Trophoblast cell (in vitro differentiated cells and primary cell): ENCODE results near the gene TK2.
"Not testable (repeated sequence)": the region's sequence is repeated elsewhere in the genome, so short reads cannot be mapped to it uniquely, and the experiment has no call there.

Source experiments
- DNase-seq, 2 donors: peaks; one replicate each; pipeline ENCODE4 v3.0.0-alpha.2; 2016
- H2AFZ ChIP-seq: 2 replicates; pipeline ENCODE4 v1.6.1; 2013; ENCODE audit warnings: low read length, moderate library complexity, mild to moderate bottlenecking; ENCODE audit not compliant: insufficient read depth, poor library complexity
- H2AK5ac ChIP-seq: 2 replicates; pipeline ENCODE4 v1.6.1; 2013; ENCODE audit warnings: mild to moderate bottlenecking, low read length
- H2BK120ac ChIP-seq: 2 replicates; pipeline ENCODE4 v1.6.1; 2013; ENCODE audit warnings: low read length, mild to moderate bottlenecking, moderate library complexity; ENCODE audit not compliant: insufficient read depth, poor library complexity
- H2BK12ac ChIP-seq: 2 replicates; pipeline ENCODE4 v1.6.1; 2013; ENCODE audit warnings: mild to moderate bottlenecking, low read length, moderate library complexity
- H2BK5ac ChIP-seq: 2 replicates; pipeline ENCODE4 v1.6.1; 2013; ENCODE audit warnings: low read length, low read depth, moderate library complexity, mild to moderate bottlenecking; ENCODE audit not compliant: poor library complexity
- H3K14ac ChIP-seq: 2 replicates; pipeline ENCODE4 v1.6.1; 2013; ENCODE audit warnings: mild to moderate bottlenecking, low read length
- H3K18ac ChIP-seq: 2 replicates; pipeline ENCODE4 v1.6.1; 2013; ENCODE audit warnings: mild to moderate bottlenecking, low read length
- H3K23ac ChIP-seq: 2 replicates; pipeline ENCODE4 v1.6.1; 2013; ENCODE audit warnings: low read length
- H3K27ac ChIP-seq: 2 replicates; pipeline ENCODE4 v1.5.1; 2013; ENCODE audit warnings: low read depth, mild to moderate bottlenecking, inconsistent platforms, low read length, moderate library complexity
- H3K27me3 ChIP-seq: 2 replicates; pipeline ENCODE4 v1.6.1; 2013; ENCODE audit warnings: inconsistent platforms, mild to moderate bottlenecking, low read length, moderate library complexity; ENCODE audit not compliant: insufficient read depth
- H3K36me3 ChIP-seq, 2 experiments: 1 replicate in 1 of 2; 2 replicates in 1 of 2; pipeline ENCODE4 v1.6.1; 2013; ENCODE audit warnings: low read length in 2 of 2, mild to moderate bottlenecking in 2 of 2, moderate library complexity in 1 of 2; ENCODE audit not compliant: insufficient read depth in 2 of 2, control insufficient read depth in 1 of 2
- H3K4ac ChIP-seq: 2 replicates; pipeline ENCODE4 v1.6.1; 2013; ENCODE audit warnings: low read depth, mild to moderate bottlenecking, low read length, moderate library complexity
- H3K4me1 ChIP-seq, 2 experiments: 1 replicate in 1 of 2; 2 replicates in 1 of 2; pipeline ENCODE4 v1.6.1; 2013; ENCODE audit warnings: low read length in 2 of 2, mild to moderate bottlenecking in 2 of 2, moderate library complexity in 1 of 2; ENCODE audit not compliant: insufficient read depth in 2 of 2, control insufficient read depth in 1 of 2
- H3K4me2 ChIP-seq: 2 replicates; pipeline ENCODE4 v1.6.1; 2013; ENCODE audit warnings: inconsistent platforms, mild to moderate bottlenecking, low read length, moderate library complexity
- H3K4me3 ChIP-seq: 2 replicates; pipeline ENCODE4 v1.5.1; 2013; ENCODE audit warnings: mild to moderate bottlenecking, low read depth, low read length, inconsistent platforms
- H3K79me1 ChIP-seq: one replicate; pipeline ENCODE4 v1.6.1; 2013; ENCODE audit warnings: low read length
- H3K79me2 ChIP-seq: 2 replicates; pipeline ENCODE4 v1.6.1; 2013; ENCODE audit warnings: low read length, mild to moderate bottlenecking; ENCODE audit not compliant: control insufficient read depth, insufficient read depth, poor library complexity
- H3K9ac ChIP-seq: 2 replicates; pipeline ENCODE4 v1.6.1; 2013; ENCODE audit warnings: mild to moderate bottlenecking, low read length
- H3K9me3 ChIP-seq: 2 replicates; pipeline ENCODE4 v1.6.1; 2013; ENCODE audit warnings: low read depth, mild to moderate bottlenecking, control low read depth, inconsistent platforms, low read length; ENCODE audit not compliant: insufficient read depth
- H4K12ac ChIP-seq: 2 replicates; pipeline ENCODE4 v1.6.1; 2013; ENCODE audit warnings: low read depth, mild to moderate bottlenecking, low read length, moderate library complexity
- H4K8ac ChIP-seq: 2 replicates; pipeline ENCODE4 v1.6.1; 2013; ENCODE audit warnings: low read depth, mild to moderate bottlenecking, low read length, moderate library complexity
- H4K91ac ChIP-seq: one replicate; pipeline ENCODE4 v1.6.1; 2013; ENCODE audit warnings: low read depth, mild to moderate bottlenecking, low read length, moderate library complexity
- WGBS: extraction: QIAGEN DNeasy Blood & Tissue Kit; methylation state at CpG from one replicate; pipeline ENCODE4 v1.1.7; 2013; ENCODE audit warnings: missing lambda C conversion rate; ENCODE audit not compliant: insufficient read length, insufficient coverage; ENCODE audit errors: extremely low coverage; 5-methylcytosine and 5-hydroxymethylcytosine counted together

Gene TK2

GRCh38 chr16:66514391-66514790 is 35.5 kb downstream of the TK2 start:
- H2BK5ac ChIP-seq, H2BK12ac ChIP-seq, H4K91ac ChIP-seq, DNase-seq, H3K18ac ChIP-seq, H3K4me2 ChIP-seq, H3K9ac ChIP-seq, H2BK120ac ChIP-seq, H3K14ac ChIP-seq, H3K36me3 ChIP-seq, H3K79me2 ChIP-seq, H4K8ac ChIP-seq, H3K27me3 ChIP-seq, H3K23ac ChIP-seq, H2AFZ ChIP-seq, H3K4me3 ChIP-seq, H4K12ac ChIP-seq, H3K4ac ChIP-seq, H3K9me3 ChIP-seq, H3K27ac ChIP-seq, H2AK5ac ChIP-seq: not testable (repeated sequence)
- Histone ChIP-seq H3K4me1 (peaks cover 30 to 31% of the 10 kb centered on the region in 2 experiments), H3K79me1 (peaks cover 13% of the 10 kb centered on the region)
- no CpG with 5 or more reads among the region's 17 CpGs for WGBS

GRCh38 chr16:66513111-66513723 is 36.7 kb downstream of the TK2 start:
- Histone ChIP-seq H3K4ac (no peak overlapping the region), H3K36me3 (no peaks in the 10 kb centered on the region), H3K4me1 (peaks cover 30 to 32% of the 10 kb centered on the region in 2 experiments), H2BK12ac (no peak overlapping the region), H3K18ac (no peak overlapping the region), H3K79me2 (peaks cover 2% of the 10 kb centered on the region), H2BK120ac (peak overlapping the region; percentile 45), H2AFZ (no peak overlapping the region), H3K79me1 (peaks cover 13% of the 10 kb centered on the region), H3K9ac (no peak overlapping the region), H3K4me3 (no peak overlapping the region), H3K27ac (no peak overlapping the region), H3K4me2 (no peak overlapping the region), H4K91ac (no peak overlapping the region), H3K9me3 (peaks cover 2% of the 10 kb centered on the region), H4K12ac (no peak overlapping the region), H3K27me3 (no peaks in the 10 kb centered on the region), H3K14ac (no peak overlapping the region), H2BK5ac (no peak overlapping the region), H3K23ac (no peak overlapping the region), H4K8ac (no peak overlapping the region), H2AK5ac (peak overlapping the region; percentile 38)
- WGBS: no CpG with 5 or more reads among the region's 8 CpGs
- peak; percentile 86 to 95 for DNase-seq

- peak overlapping the region; percentile 36 for H3K27ac ChIP-seq
- no peak overlapping the region for H3K4me2 ChIP-seq
- H3K23ac ChIP-seq: no peak overlapping the region
- H3K4me1 ChIP-seq: peaks cover 27 to 28% of the 10 kb centered on the region in 2 experiments
- peaks cover 12% of the 10 kb centered on the region for H3K79me1 ChIP-seq
- peak; percentile 73 to 88 for DNase-seq
- no peaks in the 10 kb centered on the region for H3K27me3 ChIP-seq
- peaks cover 2% of the 10 kb centered on the region for H3K79me2 ChIP-seq
- H2AK5ac ChIP-seq: no peak overlapping the region
- no peak overlapping the region for H4K8ac ChIP-seq
- peak overlapping the region; percentile 45 for H2BK120ac ChIP-seq
- H4K12ac ChIP-seq: no peak overlapping the region
- no peak overlapping the region for H2BK12ac ChIP-seq
- H2BK5ac ChIP-seq: no peak overlapping the region
- H3K4ac ChIP-seq: no peak overlapping the region
- H3K18ac ChIP-seq: no peak overlapping the region
- WGBS: no CpG with 5 or more reads among the region's 15 CpGs
- H3K9me3 ChIP-seq: peaks cover 2% of the 10 kb centered on the region
- no peak overlapping the region for H3K14ac ChIP-seq
- no peak overlapping the region for H2AFZ ChIP-seq
- H3K36me3 ChIP-seq: no peaks in the 10 kb centered on the region
- peak overlapping the region; percentile 1 for H4K91ac ChIP-seq
- no peak overlapping the region for H3K4me3 ChIP-seq
- H3K9ac ChIP-seq: no peak overlapping the region
Observed at GRCh38 chr16:66512272-66513110, 37.4 kb downstream of the TK2 start.

- peak overlapping the region; percentile 45 for H2AK5ac ChIP-seq
- no peak overlapping the region for H3K23ac ChIP-seq
- no peak overlapping the region for H3K4ac ChIP-seq
- H3K4me3 ChIP-seq: no peak overlapping the region
- H4K8ac ChIP-seq: no peak overlapping the region
- no peaks in the 10 kb centered on the region for H3K79me2 ChIP-seq
- DNase-seq: peak; percentile 95 to 97
- H2BK120ac ChIP-seq: peak overlapping the region; percentile 18
- no peak overlapping the region for H3K27ac ChIP-seq
- H3K9ac ChIP-seq: no peak overlapping the region
- H3K27me3 ChIP-seq: no peaks in the 10 kb centered on the region
- peak overlapping the region; percentile 22 for H4K91ac ChIP-seq
- no peak overlapping the region for H4K12ac ChIP-seq
- no peaks in the 10 kb centered on the region for H3K36me3 ChIP-seq
- H2BK5ac ChIP-seq: no peak overlapping the region
- H3K18ac ChIP-seq: no peak overlapping the region
- H3K4me2 ChIP-seq: no peak overlapping the region
- peaks cover 22% of the 10 kb centered on the region in 2 experiments for H3K4me1 ChIP-seq
- H2AFZ ChIP-seq: no peak overlapping the region
- no peak overlapping the region for H3K14ac ChIP-seq
- WGBS: no CpG with 5 or more reads among the region's 13 CpGs
- H3K9me3 ChIP-seq: peaks cover 2% of the 10 kb centered on the region
- H3K79me1 ChIP-seq: peaks cover 6% of the 10 kb centered on the region
- H2BK12ac ChIP-seq: peak overlapping the region; percentile 42
Observed at GRCh38 chr16:66511602-66512271, 38.2 kb downstream of the TK2 start.
